NCI-H128 (cell line): ENCODE data around the gene CYP2A13.
"Not testable (repeated sequence)": the region's sequence is repeated elsewhere in the genome, so short reads cannot be mapped to it uniquely, and the experiment has no call there.

Experiments
- DNase-seq: peaks from one replicate; lab custom pipeline; 2025; ENCODE audit not compliant: unreplicated experiment; lab: John Stamatoyannopoulos, UW

Gene CYP2A13

GRCh38 chr19:41120929-41121911, 33.0 kb downstream of the CYP2A13 start:
- not testable (repeated sequence) for DNase-seq

- DNase-seq, result not testable (repeated sequence)
Observed at GRCh38 chr19:41122846-41123245, 34.6 kb downstream of the CYP2A13 start.

DNA sequence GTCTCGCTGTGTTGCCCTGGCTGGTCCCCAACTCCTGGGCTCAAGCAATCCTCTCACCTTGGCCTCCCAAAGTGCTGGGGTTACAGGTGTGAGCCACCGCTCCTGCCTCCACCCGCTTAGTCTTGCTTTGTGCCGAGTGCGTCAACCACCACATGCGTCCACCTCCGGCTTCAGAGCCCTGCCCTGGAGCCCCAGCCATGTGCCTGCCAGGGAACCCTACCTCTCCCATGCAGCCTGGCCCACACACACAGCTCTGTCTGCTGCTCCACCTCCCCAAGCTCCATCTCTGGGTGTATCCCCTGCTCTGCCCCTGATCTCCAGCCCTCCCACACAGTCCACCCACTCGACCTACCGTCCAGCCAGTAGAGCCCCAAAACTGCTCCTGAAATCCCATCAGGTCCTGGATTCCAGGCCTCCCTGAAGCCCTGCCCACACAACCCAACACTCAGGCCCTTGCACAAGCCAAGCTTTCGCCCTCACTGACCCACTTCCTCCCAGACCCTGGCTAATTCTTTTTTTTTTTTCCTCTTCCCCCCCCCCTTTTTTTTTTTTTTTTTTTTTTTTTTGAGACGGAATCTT, 35.6 kb downstream of the CYP2A13 start:
- no peak for DNase-seq

- DNase-seq, result not testable (repeated sequence)
Observed at GRCh38 chr19:41126765-41127203, 38.5 kb downstream of the CYP2A13 start.

DNA sequence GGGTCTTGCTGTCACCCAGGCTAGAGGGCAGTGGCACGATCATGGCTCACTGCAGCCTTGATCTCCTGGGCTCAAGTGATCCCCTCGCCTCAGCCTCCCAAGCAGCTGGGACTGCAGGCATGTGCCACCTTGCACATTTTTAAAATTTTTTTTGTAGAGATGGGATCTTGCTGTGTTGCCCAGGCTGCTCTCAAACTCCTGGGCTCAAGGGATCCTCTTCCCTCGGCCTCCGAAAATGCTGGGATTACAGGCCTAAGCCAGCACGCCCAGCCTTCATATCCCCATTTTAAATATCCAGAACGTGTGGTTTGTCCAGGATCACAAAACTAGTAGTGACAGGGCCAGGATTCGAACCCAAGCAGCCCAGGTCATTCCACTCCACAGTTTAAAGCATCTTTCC, 39.1 kb downstream of the CYP2A13 start:
- not testable (repeated sequence) for DNase-seq

DNA sequence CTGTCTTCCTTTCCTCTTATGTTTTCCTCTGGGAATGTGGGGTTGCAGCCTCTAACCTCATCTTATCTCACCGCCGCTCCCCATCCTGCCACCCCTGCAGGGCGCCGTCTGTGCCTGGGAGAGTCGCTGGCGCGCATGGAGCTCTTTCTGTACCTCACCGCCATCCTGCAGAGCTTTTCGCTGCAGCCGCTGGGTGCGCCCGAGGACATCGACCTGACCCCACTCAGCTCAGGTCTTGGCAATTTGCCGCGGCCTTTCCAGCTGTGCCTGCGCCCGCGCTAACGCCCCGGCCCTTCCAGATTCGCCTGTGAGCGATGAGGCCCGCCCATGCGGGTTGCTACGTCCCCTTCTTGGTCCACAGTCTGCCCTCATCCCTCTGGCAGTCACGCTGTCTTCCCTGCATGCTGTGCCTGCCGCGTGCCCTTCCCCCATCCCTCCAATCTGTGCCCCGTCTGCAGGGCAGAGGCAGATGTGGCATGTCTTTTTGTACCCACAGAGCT, 39.6 kb downstream of the CYP2A13 start:
- DNase-seq, result not testable (repeated sequence)

DNA sequence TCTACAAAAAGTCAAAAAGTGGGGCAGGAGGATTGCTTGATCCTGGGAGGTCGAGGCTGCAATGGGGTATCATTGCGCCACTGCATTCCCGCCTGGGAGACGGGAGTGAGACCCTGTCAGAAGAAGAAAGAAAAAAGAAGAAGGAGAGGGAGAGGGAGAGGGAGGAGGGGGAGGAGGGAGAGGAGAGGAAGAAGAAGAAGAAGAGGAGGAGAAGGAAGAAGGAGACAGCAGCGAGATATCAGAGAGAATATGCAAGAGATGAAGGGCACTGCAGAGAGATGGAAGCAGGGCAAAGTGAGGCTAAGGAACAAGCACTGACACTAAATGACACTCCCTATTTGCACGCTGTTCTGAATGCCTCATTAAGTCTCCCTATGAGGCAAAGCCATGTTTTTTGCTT, 40.4 kb downstream of the CYP2A13 start:
- DNase-seq, result no peak

DNA sequence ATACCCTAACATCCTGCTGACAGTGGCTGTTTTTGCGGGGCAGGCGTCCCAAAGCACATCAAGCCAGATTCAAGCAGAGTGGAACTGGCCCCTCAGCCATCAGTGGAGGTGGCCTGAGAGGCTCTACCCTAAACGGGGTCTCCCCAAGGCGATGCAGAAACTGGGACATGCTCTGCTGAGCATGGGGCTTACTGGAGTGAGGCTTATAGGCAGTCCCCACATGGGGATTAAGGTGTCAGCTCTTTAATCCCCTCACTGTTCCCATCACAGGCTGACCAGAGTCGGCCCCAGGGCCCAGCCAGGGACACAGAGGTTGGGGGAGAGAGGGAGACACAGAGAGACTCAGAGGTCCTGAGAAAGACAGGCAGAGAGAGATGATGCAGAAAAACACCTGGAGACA, 42.9 kb downstream of the CYP2A13 start:
- no peak for DNase-seq

DNA sequence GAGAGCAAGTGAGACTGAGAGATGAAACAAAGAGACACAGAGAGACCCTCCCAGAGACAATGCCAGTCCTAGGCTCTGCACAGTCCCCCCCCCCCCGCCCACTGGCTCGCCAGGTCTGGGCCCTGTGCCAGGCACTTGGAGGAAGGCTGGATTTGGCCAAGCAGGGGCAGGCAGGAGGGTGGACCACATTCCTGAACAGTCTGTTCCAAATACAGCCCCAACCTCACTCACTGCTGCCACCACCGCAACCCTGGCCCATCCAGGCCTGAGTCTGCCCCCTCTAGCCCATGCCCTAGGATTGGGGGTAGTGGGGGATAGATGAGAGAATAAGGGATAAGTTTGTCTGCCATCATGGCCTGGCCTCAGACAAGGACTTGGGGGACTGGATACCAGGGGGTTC, 45.0 kb downstream of the CYP2A13 start:
- DNase-seq, result no peak

DNA sequence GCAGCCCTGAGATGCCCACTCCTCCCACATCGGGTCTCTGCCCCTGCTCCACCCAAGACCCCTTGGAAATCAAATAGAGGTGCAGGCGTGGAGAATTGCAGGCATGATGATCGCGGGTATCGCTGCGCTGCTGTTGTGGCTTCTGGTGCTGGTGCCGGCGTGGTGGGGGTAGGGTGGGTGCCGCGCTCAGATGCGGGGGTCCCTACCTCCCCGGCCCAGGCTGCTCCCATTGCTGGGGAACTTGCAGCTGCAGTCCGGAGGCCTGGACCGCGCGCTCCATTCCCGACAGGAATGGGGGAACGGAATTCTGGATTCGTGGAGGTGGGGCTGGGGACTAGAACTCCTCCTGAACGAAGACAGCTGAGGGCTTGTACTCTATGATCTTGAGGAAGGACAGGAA, 46.4 kb downstream of the CYP2A13 start:
- no peak for DNase-seq

GRCh38 chr19:41135390-41136384, 47.4 kb downstream of the CYP2A13 start:
- not testable (repeated sequence) for DNase-seq

GRCh38 chr19:41136636-41137455, 48.6 kb downstream of the CYP2A13 start:
- DNase-seq, result no peak

DNA sequence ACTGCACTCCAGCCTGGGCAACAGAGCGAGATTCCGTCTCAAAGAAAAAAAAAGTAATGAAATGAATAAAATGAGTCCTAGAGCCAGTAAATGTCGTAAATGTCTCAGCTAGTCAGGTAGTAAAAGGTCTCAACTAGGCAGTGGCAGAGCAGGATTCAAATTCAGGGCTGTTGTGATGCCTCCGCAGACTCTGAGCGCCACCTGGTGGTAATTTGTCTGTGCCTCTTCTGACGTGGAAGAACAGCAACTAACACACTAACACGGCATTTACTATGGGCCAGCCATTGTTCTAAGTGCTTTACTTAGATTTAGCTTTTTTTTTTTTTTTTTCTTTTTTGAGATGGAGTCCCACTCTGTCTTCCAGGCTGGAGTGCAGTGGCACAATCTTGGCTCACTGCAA, 56.2 kb downstream of the CYP2A13 start:
- DNase-seq, result no peak
